HEK293 (cell line): ENCODE results near the gene BCAR1.

ENCODE experiments used
- ATF2 ChIP-seq: fragments of 450-650 bp; formaldehyde crosslinking; IDR thresholded peaks from 2 replicates; pipeline ENCODE4 v1.5.1; 2016; ENCODE audit warnings: missing biosample characterization, missing genetic modification characterization, low read depth
- GLI2 ChIP-seq: fragments of 450-650 bp; formaldehyde crosslinking; IDR thresholded peaks from 2 replicates; pipeline ENCODE4; 2017; ENCODE audit warnings: missing biosample characterization, missing genetic modification characterization, low read depth, borderline replicate concordance
- HOXA7 ChIP-seq: sonication (generic); formaldehyde crosslinking; IDR thresholded peaks from 2 replicates; pipeline ENCODE4 v1.8.1; 2022; ENCODE audit warnings: missing genetic modification reagents, borderline replicate concordance
- YY1 ChIP-seq: fragments of 450-650 bp; formaldehyde crosslinking; IDR thresholded peaks from 2 replicates; pipeline ENCODE4 v1.5.1; 2018; ENCODE audit warnings: missing biosample characterization, missing genetic modification characterization
- ZBTB8A ChIP-seq: fragments of 450-650 bp; formaldehyde crosslinking; IDR thresholded peaks from 2 replicates; pipeline ENCODE4 v1.5.1; 2016; ENCODE audit warnings: missing biosample characterization, missing genetic modification characterization
- ZFP41 ChIP-seq: fragments of 450-650 bp; formaldehyde crosslinking; IDR thresholded peaks from 2 replicates; pipeline ENCODE4 v1.5.1; 2016; ENCODE audit warnings: missing biosample characterization, missing genetic modification characterization, borderline replicate concordance
- ZNF121 ChIP-seq: fragments of 450-650 bp; formaldehyde crosslinking; IDR thresholded peaks from 2 replicates; pipeline ENCODE4 v1.5.1; 2016; ENCODE audit warnings: missing biosample characterization, missing genetic modification characterization
- ZNF292 ChIP-seq: fragments of 450-650 bp; formaldehyde crosslinking; IDR thresholded peaks from 2 replicates; pipeline ENCODE4 v1.5.1; 2016; ENCODE audit warnings: low read depth, missing biosample characterization, missing genetic modification characterization, borderline replicate concordance
- ZNF514 ChIP-seq: fragments of 450-650 bp; formaldehyde crosslinking; IDR thresholded peaks from 2 replicates; pipeline ENCODE4 v1.5.1; 2016; ENCODE audit warnings: missing biosample characterization, missing genetic modification characterization
- ZNF530 ChIP-seq: fragments of 450-650 bp; formaldehyde crosslinking; IDR thresholded peaks from 2 replicates; pipeline ENCODE4 v1.5.1; 2016; ENCODE audit warnings: low read depth, missing biosample characterization, missing genetic modification characterization
- ZNF629 ChIP-seq: fragments of 450-650 bp; formaldehyde crosslinking; IDR thresholded peaks from 2 replicates; pipeline ENCODE4 v1.5.1; 2017; ENCODE audit warnings: missing biosample characterization, missing genetic modification characterization
- ZNF843 ChIP-seq: fragments of 450-650 bp; formaldehyde crosslinking; IDR thresholded peaks from 2 replicates; pipeline ENCODE4 v1.5.1; 2016; ENCODE audit warnings: missing biosample characterization, missing genetic modification characterization
- TF ChIP-seq, protein P1 (sequence below): fragments of 450-650 bp; formaldehyde crosslinking; IDR thresholded peaks from 2 replicates; pipeline ENCODE4 v1.5.1; 2016; ENCODE audit warnings: missing biosample characterization, missing genetic modification characterization, borderline replicate concordance
- TF ChIP-seq, protein P2 (sequence below): fragments of 450-650 bp; formaldehyde crosslinking; IDR thresholded peaks from 2 replicates; pipeline ENCODE4 v1.5.1; 2016; ENCODE audit warnings: missing biosample characterization, missing genetic modification characterization

DNA sequence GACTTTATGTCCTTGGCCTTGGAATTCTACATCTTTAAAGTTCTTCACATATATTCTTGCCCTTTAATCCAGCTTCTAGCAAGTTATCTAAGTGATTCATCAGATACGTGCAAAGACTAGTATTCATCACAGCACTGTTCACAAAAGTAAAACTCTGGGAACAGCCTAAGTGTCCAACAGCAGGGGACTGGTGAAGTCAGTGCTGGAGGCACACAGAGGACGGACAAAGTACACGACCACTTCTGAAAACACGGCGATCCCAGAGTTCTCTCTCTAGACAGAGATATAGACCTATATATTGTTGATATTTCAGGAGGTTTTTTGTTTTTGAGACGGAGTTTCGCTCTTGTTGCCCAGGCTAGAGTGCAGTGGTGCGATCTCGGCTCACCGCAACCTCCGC lies 19.9 kb downstream of the BCAR1 start:
- TF ChIP-seq GLI2 (tag by site-specific recombination) = no peak
- TF ChIP-seq, protein P1, sequence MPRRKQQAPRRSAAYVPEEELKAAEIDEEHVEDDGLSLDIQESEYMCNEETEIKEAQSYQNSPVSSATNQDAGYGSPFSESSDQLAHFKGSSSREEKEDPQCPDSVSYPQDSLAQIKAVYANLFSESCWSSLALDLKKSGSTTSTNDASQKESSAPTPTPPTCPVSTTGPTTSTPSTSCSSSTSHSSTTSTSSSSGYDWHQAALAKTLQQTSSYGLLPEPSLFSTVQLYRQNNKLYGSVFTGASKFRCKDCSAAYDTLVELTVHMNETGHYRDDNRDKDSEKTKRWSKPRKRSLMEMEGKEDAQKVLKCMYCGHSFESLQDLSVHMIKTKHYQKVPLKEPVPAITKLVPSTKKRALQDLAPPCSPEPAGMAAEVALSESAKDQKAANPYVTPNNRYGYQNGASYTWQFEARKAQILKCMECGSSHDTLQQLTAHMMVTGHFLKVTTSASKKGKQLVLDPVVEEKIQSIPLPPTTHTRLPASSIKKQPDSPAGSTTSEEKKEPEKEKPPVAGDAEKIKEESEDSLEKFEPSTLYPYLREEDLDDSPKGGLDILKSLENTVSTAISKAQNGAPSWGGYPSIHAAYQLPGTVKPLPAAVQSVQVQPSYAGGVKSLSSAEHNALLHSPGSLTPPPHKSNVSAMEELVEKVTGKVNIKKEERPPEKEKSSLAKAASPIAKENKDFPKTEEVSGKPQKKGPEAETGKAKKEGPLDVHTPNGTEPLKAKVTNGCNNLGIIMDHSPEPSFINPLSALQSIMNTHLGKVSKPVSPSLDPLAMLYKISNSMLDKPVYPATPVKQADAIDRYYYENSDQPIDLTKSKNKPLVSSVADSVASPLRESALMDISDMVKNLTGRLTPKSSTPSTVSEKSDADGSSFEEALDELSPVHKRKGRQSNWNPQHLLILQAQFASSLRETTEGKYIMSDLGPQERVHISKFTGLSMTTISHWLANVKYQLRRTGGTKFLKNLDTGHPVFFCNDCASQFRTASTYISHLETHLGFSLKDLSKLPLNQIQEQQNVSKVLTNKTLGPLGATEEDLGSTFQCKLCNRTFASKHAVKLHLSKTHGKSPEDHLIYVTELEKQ (tag by site-specific recombination) = no peak
- no peak for TF ChIP-seq ZNF629 (tag by site-specific recombination)
- TF ChIP-seq, protein P2, sequence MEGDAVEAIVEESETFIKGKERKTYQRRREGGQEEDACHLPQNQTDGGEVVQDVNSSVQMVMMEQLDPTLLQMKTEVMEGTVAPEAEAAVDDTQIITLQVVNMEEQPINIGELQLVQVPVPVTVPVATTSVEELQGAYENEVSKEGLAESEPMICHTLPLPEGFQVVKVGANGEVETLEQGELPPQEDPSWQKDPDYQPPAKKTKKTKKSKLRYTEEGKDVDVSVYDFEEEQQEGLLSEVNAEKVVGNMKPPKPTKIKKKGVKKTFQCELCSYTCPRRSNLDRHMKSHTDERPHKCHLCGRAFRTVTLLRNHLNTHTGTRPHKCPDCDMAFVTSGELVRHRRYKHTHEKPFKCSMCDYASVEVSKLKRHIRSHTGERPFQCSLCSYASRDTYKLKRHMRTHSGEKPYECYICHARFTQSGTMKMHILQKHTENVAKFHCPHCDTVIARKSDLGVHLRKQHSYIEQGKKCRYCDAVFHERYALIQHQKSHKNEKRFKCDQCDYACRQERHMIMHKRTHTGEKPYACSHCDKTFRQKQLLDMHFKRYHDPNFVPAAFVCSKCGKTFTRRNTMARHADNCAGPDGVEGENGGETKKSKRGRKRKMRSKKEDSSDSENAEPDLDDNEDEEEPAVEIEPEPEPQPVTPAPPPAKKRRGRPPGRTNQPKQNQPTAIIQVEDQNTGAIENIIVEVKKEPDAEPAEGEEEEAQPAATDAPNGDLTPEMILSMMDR (tag by site-specific recombination) = no peak
- no peak for TF ChIP-seq ZNF530 (tag by site-specific recombination)
- no peak for TF ChIP-seq ATF2
- TF ChIP-seq ZNF292 (tag by site-specific recombination) = no peak
- TF ChIP-seq ZFP41 (tag by site-specific recombination) = no peak
- no peak for TF ChIP-seq ZBTB8A
- no peak for TF ChIP-seq ZNF121
- no peak for TF ChIP-seq ZNF514 (tag by site-specific recombination)
- TF ChIP-seq ZNF843 (tag by site-specific recombination) = no peak
- no peak for TF ChIP-seq HOXA7 (CRISPR knock-in tag)
- no peak for TF ChIP-seq YY1 (tag by site-specific recombination)
